CD4-positive, alpha-beta T cell (primary cell): ENCODE measurements around the gene TMEM184C. TPM values are rescaled to one million over a fixed set of nuclear protein-coding genes. Genes with fewer than 3 reads are reported as not detected.
A peak's percentile ranks its signal among the peaks of the same experiment; 100 is the strongest.

Experiments used
- ATAC-seq: fragments of 200-7000 bp; cut with Tn5 transposase; one replicate; pipeline ENCODE4 v1.10.0; 2022; ENCODE audit warnings: mild to moderate bottlenecking; ENCODE audit not compliant: poor library complexity
- CTCF ChIA-PET: fragments of 350-600 bp; sonication (Branson Sonifier 250); formaldehyde crosslinking; loops from one replicate; lab custom pipeline; 2021; ENCODE audit warnings: antibody characterized with exemption, inconsistent platforms; lab: Charles Lee
- POLR2A ChIA-PET: fragments of 350-600 bp; sonication (Branson Sonifier 250); formaldehyde crosslinking; loops from one replicate; lab custom pipeline; 2021; ENCODE audit warnings: antibody characterized with exemption, inconsistent platforms; lab: Charles Lee
- DNase-seq, 14 experiments: peaks; one replicate each; pipeline ENCODE4 v3.0.0-alpha.2; 2013 to 2020; ENCODE audit warnings: mixed read lengths in 2 of 14
- H3K27ac ChIP-seq, 2 donors: one replicate each; pipeline versions ENCODE4 v1.5.1 to v1.7.0; 2013; ENCODE audit warnings: low read length in 2 of 2, low read depth in 1 of 2, mild to moderate bottlenecking in 1 of 2
- H3K27me3 ChIP-seq, 2 experiments: 1 replicate in 1 of 2; 2 replicates in 1 of 2; pipeline versions ENCODE4 v1.6.1 to v1.7.0; 2013; ENCODE audit warnings: low read length in 2 of 2, control low read depth in 1 of 2, mild to moderate bottlenecking in 1 of 2, moderate library complexity in 1 of 2; ENCODE audit not compliant: insufficient read depth in 2 of 2, control insufficient read depth in 1 of 2
- H3K36me3 ChIP-seq: one replicate; pipeline ENCODE4 v1.6.1; 2013; ENCODE audit warnings: low read length, control low read depth; ENCODE audit not compliant: insufficient read depth
- H3K4me1 ChIP-seq: one replicate; pipeline ENCODE4 v1.6.1; 2013; ENCODE audit warnings: low read length, control low read depth; ENCODE audit not compliant: insufficient read depth
- H3K4me3 ChIP-seq: one replicate; pipeline ENCODE4 v1.5.1; 2013; ENCODE audit warnings: mild to moderate bottlenecking, low read length, moderate library complexity
- H3K9me3 ChIP-seq, 2 experiments: 1 replicate in 1 of 2; 2 replicates in 1 of 2; pipeline versions ENCODE4 v1.6.1 to v1.7.0; 2013; ENCODE audit warnings: low read length in 2 of 2, mild to moderate bottlenecking in 2 of 2, control low read depth in 1 of 2, moderate library complexity in 1 of 2; ENCODE audit not compliant: control insufficient read depth in 1 of 2, insufficient read depth in 1 of 2
- H3K27ac Mint-ChIP-seq: one replicate; pipeline ENCODE4 v1.8.0; 2020; ENCODE audit warnings: mixed read lengths
- H3K27me3 Mint-ChIP-seq: one replicate; pipeline ENCODE4 v1.8.0; 2021; ENCODE audit warnings: mixed read lengths
- H3K36me3 Mint-ChIP-seq: one replicate; pipeline ENCODE4 v1.8.0; 2021; ENCODE audit warnings: low read depth, mixed read lengths
- H3K4me1 Mint-ChIP-seq: one replicate; pipeline ENCODE4 v1.8.0; 2021; ENCODE audit warnings: low read depth, mixed read lengths
- H3K4me3 Mint-ChIP-seq: one replicate; pipeline ENCODE4 v1.8.0; 2020; ENCODE audit warnings: mild to moderate bottlenecking, mixed read lengths
- H3K9me3 Mint-ChIP-seq: one replicate; pipeline ENCODE4 v1.8.0; 2020; ENCODE audit warnings: mixed read lengths
- CTCF ChIP-seq: fragments of 200-600 bp; IDR thresholded peaks from one replicate; pipeline ENCODE4 v1.8.0; 2022; ENCODE audit warnings: antibody characterized with exemption, mild to moderate bottlenecking
- intact Hi-C, 2 experiments: fragments of 100-400 bp; cut with DNase I in 1 of 2; cut with micrococcal nuclease in 1 of 2; formaldehyde crosslinking; loops; one replicate each; pipeline versions ENCODE4 v1.15.1 to v1.9.0; 2023 to 2025; cut with DNase I, micrococcal nuclease
- polyA plus RNA-seq, 2 donors: library from polyadenylated mRNA; unstranded; fragments of 120-200 nt; gene quantifications; one replicate each; pipeline ENCODE4 v1.2.1, GENCODE V29; 2013
- total RNA-seq, 174 experiments: library from RNA in 2 of 174; stranded (reverse) in 2 of 174; gene quantifications; one replicate each; pipeline ENCODE4 v1.2.3 and lab custom pipeline; 2021 to 2026

TMEM184C gene
- total RNA-seq: 10 to 100 TPM; 10.0 to 10.1 TPM
- 11.7 TPM for polyA plus RNA-seq (2013, experiment 1 of 2)
- polyA plus RNA-seq (2013, experiment 2 of 2): 14.2 TPM
- 21.1 to 83.9 (median 50.4) reads per million in 172 experiments for total RNA-seq (lab: John Stamatoyannopoulos, UW)

GRCh38 chr4:147617173-147617840, at the start of gene TMEM184C:
TMEM184C (plus strand) TSS chr4:147617397; CDS start chr4:147617957, 560 bp downstream.
- ATAC-seq (peak; percentile 95), DNase-seq (peak; percentile 96 to 99 (median 98))
- ChIA-PET POLR2A (interaction anchor here (0.5 to 3.6 kb wide), 18 partner anchors 9 to 1681 kb away, joined by 3 to 87 read pairs (median 4); partner anchors contain the start of genes ARHGAP10, NR3C2 and PRMT9), CTCF (interaction anchor here (0.7 to 4.9 kb wide), 7 partner anchors 13 to 248 kb away, joined by 3 to 20 read pairs (median 3); partner anchors contain the start of gene PRMT9)
- Histone ChIP-seq H3K9me3 (no peaks in the 10 kb centered on the region), H3K36me3 (peaks cover 5% of the 10 kb centered on the region), H3K4me1 (peaks cover 29% of the 10 kb centered on the region), H3K4me3 (peak within 1 kb of the TSS; percentile 78), H3K27me3 (no peaks in the 10 kb centered on the region), H3K27ac (peak within 1 kb of the TSS; percentile 80 to 90)
- H3K4me3 Mint-ChIP-seq: peak within 1 kb of the TSS; percentile 89
- H3K4me1 Mint-ChIP-seq: peaks cover 38% of the 10 kb centered on the region
- H3K27me3 Mint-ChIP-seq: no peaks in the 10 kb centered on the region
- no peaks in the 10 kb centered on the region for H3K9me3 Mint-ChIP-seq
- peaks cover 33% of the 10 kb centered on the region for H3K36me3 Mint-ChIP-seq
- H3K27ac Mint-ChIP-seq: peak within 1 kb of the TSS; percentile 92
- TF ChIP-seq CTCF: no peak
- intact Hi-C loops: loop anchor here (1.0 to 10.0 kb wide), 5 partner anchors 65 to 2003 kb away; partner anchors contain the start of genes NR3C2 (in 2 of the 2), MMAA (in 1 of the 2) and PRMT9 (in 1 of the 2)

DNA sequence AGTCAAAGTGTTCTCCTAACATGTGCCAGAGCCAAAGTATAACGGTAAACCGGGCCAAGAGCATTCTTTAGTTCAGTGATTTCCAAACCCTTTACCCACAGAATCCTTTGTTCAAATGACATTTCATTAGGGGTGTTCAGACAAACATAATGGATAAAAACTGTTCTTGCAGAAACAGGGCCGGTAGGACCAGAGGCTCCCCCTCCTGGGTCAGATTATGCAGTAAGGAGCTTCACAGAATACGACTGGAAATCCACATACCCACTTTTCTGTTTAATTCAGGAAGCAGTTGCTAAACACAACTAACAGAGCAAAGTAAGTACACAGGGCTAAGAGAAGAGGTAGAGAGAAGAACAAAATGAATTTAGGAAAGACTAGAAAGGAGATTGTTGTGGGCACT, 46.6 kb upstream of the TMEM184C start:
- ATAC-seq: no peak
- H3K27ac ChIP-seq: no peak overlapping the region
- DNase-seq: no peak
- TF ChIP-seq CTCF: no peak
- Mint-ChIP-seq H3K4me1 (no peaks in the 10 kb centered on the region), H3K9me3 (no peaks in the 10 kb centered on the region), H3K27me3 (peaks cover 20% of the 10 kb centered on the region), H3K27ac (no peak overlapping the region), H3K36me3 (no peaks in the 10 kb centered on the region), H3K4me3 (no peak overlapping the region)
- H3K4me3 ChIP-seq: no peak overlapping the region
- H3K4me1 ChIP-seq: no peaks in the 10 kb centered on the region
- intact Hi-C loops: no loop called here
- no peaks in the 10 kb centered on the region for H3K36me3 ChIP-seq
- CTCF ChIA-PET: no interaction called here
- H3K9me3 ChIP-seq: no peaks in the 10 kb centered on the region
- peaks cover 0 to 4% of the 10 kb centered on the region in 2 experiments for H3K27me3 ChIP-seq
- POLR2A ChIA-PET: no interaction called here

DNA sequence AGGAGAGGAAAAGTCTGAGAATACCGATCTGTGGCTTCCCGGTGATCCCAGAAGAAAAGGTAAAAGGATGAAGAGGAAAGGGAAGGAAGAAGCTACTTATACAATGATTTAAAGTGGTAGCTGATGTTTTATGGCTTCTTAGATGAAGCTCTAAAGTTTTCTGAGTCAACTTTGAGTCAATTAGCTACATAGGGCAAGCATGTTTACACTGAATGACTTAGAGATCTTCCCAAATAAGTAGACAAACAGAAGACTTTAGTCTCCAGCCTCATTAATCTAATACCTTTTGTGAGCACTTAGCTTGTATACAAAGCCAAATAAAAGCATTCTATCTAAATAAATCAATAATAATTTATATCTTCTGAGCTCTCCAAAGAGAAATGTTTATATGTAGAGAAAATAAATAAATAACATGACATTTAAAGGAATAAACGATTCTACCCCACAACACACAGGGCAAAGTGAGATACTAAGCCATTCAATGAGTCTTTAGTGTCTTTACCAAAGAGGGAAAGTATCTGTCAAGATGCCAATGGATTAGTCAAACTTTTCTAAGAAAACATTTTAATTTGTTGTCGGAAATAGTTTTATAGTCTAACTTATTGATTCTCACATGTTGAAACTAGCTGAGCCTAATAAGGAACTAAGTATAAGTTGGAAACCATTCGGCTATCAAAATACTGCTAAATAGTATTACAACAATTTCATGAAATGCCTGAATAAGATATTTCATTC, 46.0 kb upstream of the TMEM184C start:
- ATAC-seq (no peak), DNase-seq (no peak)
- Mint-ChIP-seq H3K4me3 (no peak overlapping the region), H3K27ac (no peak overlapping the region), H3K36me3 (no peaks in the 10 kb centered on the region), H3K4me1 (no peaks in the 10 kb centered on the region), H3K9me3 (no peaks in the 10 kb centered on the region), H3K27me3 (peaks cover 24% of the 10 kb centered on the region)
- POLR2A ChIA-PET: no interaction called here
- no peak overlapping the region for H3K4me3 ChIP-seq
- intact Hi-C loops: no loop called here
- H3K36me3 ChIP-seq: no peaks in the 10 kb centered on the region
- CTCF ChIA-PET: no interaction called here
- H3K27me3 ChIP-seq: peaks cover 0 to 4% of the 10 kb centered on the region in 2 experiments
- H3K27ac ChIP-seq: no peak overlapping the region
- no peak for TF ChIP-seq CTCF
- no peaks in the 10 kb centered on the region for H3K4me1 ChIP-seq
- no peaks in the 10 kb centered on the region for H3K9me3 ChIP-seq
